Hematopoietic multipotent progenitor cell treated with erythropoietin and hydrocortisone succinate and interleukin-3 and kit ligand, for 4 days (in vitro differentiated cells): ENCODE data around the gene TFAP2B.

Source experiments
- DNase-seq: peaks from one replicate; pipeline ENCODE4 v3.0.0-alpha.2; 2015

TFAP2B gene

GRCh38 chr6:50849796-50850180 is 31.1 kb downstream of the TFAP2B start:
- DNase-seq = no peak

GRCh38 chr6:50850223-50851048 is 31.8 kb downstream of the TFAP2B start:
- peak; percentile 18 for DNase-seq

- DNase-seq = peak; percentile 17
These were observed 32.6 kb downstream of the TFAP2B start for GRCh38 chr6:50851049-50851845.

- DNase-seq = no peak
These were observed 35.3 kb downstream of the TFAP2B start for GRCh38 chr6:50853939-50854338.

GRCh38 chr6:50861692-50862091 is 43.0 kb downstream of the TFAP2B start:
- DNase-seq = no peak

GRCh38 chr6:50862176-50862575 is 43.5 kb downstream of the TFAP2B start:
- DNase-seq = no peak

GRCh38 chr6:50864601-50865000 is 45.9 kb downstream of the TFAP2B start:
- DNase-seq = no peak

- no peak for DNase-seq
These were observed 49.8 kb downstream of the TFAP2B start for GRCh38 chr6:50868466-50868865.

- DNase-seq = no peak
These were observed 54.5 kb downstream of the TFAP2B start for GRCh38 chr6:50873167-50873566.

- no peak for DNase-seq
These were observed 65.7 kb downstream of the TFAP2B start for GRCh38 chr6:50884364-50884763.

- DNase-seq = no peak
These were observed 68.4 kb downstream of the TFAP2B start for GRCh38 chr6:50887112-50887511.

- DNase-seq = peak; percentile 5
These were observed 70.8 kb downstream of the TFAP2B start for GRCh38 chr6:50889497-50889896.

- DNase-seq = no peak
These were observed 71.3 kb downstream of the TFAP2B start for GRCh38 chr6:50889935-50890334.

GRCh38 chr6:50890579-50890978 is 71.9 kb downstream of the TFAP2B start:
- no peak for DNase-seq

- no peak for DNase-seq
These were observed 72.6 kb downstream of the TFAP2B start for GRCh38 chr6:50891290-50891689.
